COR-L47 (cell line): Measurements from ENCODE around the gene TEX52.
A peak's percentile ranks its signal among the peaks of the same experiment; 100 is the strongest.

Experiments used
- DNase-seq: peaks from one replicate; lab custom pipeline; 2025; lab: John Stamatoyannopoulos, UW

The TEX52 gene

GRCh38 chr12:2829275-2829674 lies 27.6 kb downstream of the TEX52 start:
- DNase-seq = no peak

- no peak for DNase-seq
Measured at GRCh38 chr12:2826721-2827515, 29.9 kb downstream of the TEX52 start.

- DNase-seq = no peak
Measured at GRCh38 chr12:2826036-2826435, 30.8 kb downstream of the TEX52 start.

DNA sequence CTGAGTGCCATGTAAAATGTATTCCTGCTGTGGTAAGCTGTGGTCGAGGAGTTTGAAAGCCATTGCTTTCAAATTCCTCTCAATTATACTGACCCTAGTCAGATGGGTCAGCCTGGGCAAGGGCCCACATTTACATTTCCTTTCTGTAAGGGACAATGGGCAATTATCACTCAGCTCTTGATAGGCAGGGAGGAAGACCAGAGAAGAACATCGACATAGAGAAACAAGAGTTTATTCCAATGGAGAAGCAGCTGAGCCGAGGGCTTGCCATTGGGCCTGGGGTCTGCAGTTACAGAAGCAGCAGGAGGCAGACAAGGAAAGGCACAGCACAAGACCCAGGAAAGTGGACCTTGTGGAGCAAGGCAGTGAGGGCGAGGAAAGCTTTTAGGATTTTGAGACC lies 31.7 kb downstream of the TEX52 start:
- DNase-seq = no peak

DNA sequence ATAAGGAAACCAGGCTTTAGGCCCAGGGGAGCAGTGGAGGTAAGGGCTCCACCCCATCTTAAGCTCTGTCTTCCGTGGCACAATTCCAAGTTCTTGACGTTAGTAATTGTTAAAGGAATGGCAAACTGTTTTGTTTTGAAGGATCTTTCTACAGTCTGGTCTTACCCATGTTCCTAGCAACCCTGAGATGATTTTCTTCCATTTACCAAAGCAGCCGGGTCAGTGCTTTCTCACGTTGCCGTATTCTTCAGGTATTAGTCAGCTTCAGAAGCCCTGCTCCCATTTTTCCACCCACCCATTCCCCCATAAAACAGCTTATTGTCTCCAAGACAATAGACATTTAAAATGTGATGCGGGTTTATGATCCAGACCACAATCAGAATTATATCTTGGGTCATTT lies 32.3 kb downstream of the TEX52 start:
- no peak for DNase-seq

DNA sequence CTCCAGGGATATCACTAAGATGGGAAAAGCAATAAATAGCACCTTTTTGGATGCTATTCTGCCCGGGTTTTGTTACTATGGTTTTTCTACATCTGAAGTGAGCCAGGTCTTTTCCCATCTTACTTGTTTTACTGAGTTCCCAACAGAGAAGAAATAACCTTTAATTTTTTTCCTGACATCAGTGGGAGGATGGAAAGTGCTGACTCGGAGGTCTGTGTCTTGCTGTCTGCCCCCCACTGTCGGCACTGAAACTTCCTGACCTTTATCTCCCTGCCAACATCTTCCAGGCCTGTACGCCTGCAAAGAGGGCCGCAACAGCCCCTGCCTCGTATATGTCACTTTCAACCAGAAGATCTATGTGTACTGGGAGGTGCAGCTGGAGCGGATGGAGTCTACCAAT lies 33.4 kb downstream of the TEX52 start:
- DNase-seq = no peak

- no peak for DNase-seq
Measured at GRCh38 chr12:2820432-2820831, 36.4 kb downstream of the TEX52 start.

- DNase-seq = no peak
Measured at GRCh38 chr12:2819810-2820209, 37.0 kb downstream of the TEX52 start.

- DNase-seq = peak; percentile 51
Measured at GRCh38 chr12:2813214-2814185, 43.3 kb downstream of the TEX52 start.

DNA sequence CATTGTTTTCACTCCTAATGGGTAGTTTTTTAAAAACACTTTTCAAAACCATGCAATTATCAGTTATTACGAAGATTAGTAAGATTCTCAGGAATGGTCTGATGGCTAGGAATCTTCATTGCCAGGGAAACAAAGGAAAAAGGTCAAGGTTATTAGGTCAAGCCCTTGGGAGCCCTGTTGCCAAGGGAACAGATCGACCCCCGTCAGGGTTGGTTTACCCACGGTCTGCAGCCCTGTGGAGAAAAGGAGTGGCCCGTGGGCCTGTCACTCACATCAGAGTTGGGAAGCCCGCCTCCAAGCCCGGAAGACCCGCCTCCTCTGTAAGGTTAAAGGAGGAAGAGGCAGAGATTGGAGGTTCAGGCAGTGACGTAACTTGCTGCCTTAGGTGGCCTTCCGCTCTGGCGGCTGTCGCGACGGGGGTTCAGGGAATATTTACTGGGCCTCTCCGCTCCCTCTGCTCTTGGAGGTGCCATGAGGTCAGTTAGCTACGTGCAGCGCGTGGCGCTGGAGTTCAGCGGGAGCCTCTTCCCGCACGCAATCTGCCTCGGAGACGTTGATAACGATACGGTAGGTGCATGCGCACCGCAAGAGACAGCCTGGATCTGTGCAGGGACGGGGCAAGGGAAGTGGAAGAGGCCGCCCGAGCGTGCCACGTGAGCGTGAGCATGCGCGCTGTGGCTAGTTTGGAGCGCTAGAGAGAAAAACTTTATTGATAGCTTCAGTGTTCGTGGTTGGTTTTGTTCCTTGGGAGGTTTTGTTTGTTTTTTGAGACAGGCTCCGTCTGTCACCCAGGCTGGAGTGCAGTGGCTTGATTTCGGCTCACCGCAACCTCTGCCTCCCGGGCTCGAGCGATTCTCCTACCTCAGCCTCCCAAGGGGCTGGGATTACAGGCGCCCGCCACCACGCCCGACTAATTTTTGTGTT lies 44.3 kb downstream of the TEX52 start, which contains the start of gene ITFG2:
ITFG2 (plus strand) TSS at position 379 of the 924 bp plus-strand sequence; CDS start at position 472, 93 bp downstream.
- peak; percentile 95 for DNase-seq

GRCh38 chr12:2811801-2812200 lies 45.0 kb downstream of the TEX52 start:
- no peak for DNase-seq

DNA sequence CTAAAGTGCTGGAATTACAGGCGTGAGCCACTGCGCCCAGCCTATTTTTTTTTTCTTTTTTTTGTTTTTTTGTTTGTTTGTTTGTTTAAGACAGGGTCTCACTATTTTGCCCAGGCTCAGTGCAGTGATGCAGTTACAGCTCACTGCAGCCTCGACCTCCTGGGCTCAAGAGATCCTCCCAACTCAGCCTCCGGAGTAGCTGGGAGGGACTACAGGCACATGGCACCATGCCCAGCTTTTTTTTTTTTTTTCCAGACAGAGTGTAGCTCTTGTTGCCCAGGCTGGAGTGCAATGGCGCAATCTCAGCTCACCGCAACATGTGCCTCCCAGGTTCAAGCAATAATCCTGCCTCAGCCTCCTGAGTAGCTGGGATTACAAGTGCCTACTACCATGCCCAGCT lies 50.1 kb downstream of the TEX52 start:
- DNase-seq = no peak

- no peak for DNase-seq
Measured at GRCh38 chr12:2805143-2805520, 51.7 kb downstream of the TEX52 start.

GRCh38 chr12:2804393-2805142 lies 52.3 kb downstream of the TEX52 start:
- no peak for DNase-seq

DNA sequence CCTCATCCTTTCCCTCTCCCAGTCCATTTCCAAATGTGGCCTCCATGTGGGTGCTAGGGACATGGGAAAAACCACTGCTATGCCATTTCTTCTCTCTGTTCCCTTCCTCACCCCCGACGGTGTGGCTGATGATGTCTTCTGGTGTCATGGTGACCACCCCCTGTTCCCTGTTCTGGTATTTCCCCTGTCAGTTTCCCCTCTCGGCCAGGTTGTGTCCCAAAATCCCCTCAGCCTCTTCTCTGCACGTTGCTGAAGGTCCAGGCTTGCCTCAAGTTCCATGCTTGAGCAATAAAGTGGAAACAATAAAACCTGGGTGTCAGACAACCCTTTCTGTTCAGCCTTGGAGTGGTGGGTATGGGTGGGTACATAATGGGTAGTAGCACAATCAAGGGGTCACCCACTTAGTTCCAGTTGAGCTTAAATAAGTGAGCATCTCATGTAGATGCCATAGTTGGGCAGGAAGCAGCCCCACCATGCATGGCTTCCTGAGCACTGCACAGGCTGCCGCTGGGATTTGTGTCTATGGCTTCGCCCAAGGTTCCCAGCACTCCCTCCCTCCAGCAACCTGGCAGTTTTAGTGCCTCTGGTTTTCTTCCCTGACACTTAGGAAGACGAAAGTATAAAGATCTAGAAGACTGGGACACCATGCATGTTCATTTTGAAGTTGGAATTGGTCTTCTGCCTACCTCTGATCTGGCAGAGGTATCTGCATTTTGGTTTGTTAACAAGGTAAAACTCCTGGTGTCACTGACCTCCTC lies 53.0 kb downstream of the TEX52 start:
- no peak for DNase-seq

DNA sequence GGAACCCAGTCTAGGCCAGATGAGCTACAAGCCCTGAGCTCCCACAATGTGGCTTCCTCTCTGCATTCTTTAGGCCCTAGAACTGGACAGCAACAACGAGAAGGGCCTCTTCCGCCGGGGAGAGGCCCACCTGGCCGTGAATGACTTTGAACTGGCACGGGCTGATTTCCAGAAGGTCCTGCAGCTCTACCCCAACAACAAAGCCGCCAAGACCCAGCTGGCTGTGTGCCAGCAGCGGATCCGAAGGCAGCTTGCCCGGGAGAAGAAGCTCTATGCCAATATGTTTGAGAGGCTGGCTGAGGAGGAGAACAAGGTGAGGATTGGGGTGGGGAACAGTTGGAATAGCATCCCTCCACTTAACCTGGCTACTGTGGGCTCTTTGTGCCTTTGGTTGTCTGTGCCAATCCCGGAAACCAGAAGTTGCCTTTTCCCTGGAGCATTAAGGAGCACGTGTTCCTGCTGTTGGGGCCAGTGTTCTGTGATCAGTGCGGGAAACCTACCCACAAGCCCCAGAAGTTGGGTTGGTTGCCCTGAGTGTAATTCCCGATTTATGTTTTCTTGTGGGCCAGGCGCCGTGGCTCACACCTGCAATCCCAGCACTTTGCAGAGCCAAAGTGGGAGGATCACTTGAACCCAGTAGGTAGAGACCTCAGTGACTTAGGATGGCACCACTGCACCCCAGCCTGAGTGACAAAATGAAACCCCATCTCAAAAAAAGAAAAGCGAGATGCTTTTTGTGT lies 55.6 kb downstream of the TEX52 start:
- DNase-seq = no peak

DNA sequence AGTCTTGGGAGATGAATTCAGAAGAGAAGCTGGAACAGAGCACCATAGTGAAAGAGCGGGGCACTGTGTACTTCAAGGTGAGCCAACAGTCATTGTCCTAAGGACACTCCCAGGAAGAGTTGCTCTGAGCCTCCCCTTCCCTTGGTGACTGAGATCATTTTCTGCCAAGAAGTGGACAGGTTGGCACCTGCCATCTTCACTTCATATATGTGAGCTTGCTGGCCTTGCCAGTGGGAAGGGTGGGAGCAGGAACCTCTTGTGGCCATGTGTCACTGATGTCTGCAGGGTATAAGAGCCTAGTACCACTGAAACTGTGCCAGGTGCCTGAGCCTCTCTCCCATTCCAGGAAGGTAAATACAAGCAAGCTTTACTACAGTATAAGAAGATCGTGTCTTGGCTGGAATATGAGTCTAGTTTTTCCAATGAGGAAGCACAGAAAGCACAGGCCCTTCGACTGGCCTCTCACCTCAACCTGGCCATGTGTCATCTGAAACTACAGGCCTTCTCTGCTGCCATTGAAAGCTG lies 56.7 kb downstream of the TEX52 start:
- DNase-seq = no peak
